HepG2 (cell line): Measurements from ENCODE around the gene PTGIS. TPM values are rescaled to one million over a fixed set of nuclear protein-coding genes. Genes with fewer than 3 reads are reported as not detected.

Experiments
- ARHGAP35 ChIP-seq: sonication (generic); formaldehyde crosslinking; IDR thresholded peaks from 2 replicates; pipeline ENCODE4 v1.9.0; 2022; ENCODE audit warnings: mild to moderate bottlenecking, inconsistent platforms, moderate library complexity, missing genetic modification reagents, borderline replicate concordance
- FLYWCH1 ChIP-seq: sonication (generic); formaldehyde crosslinking; IDR thresholded peaks from 2 replicates; pipeline ENCODE4 v1.8.1; 2023; ENCODE audit warnings: mild to moderate bottlenecking, missing genetic modification reagents
- HHEX ChIP-seq: IDR thresholded peaks from 2 replicates; pipeline ENCODE4 v1.6.1; 2016; ENCODE audit warnings: control low read depth
- JUN ChIP-seq: sonication (generic); formaldehyde crosslinking; IDR thresholded peaks from 2 replicates; pipeline ENCODE4 v1.4.0; 2020; ENCODE audit warnings: mild to moderate bottlenecking, missing genetic modification reagents
- KLF13 ChIP-seq: sonication (generic); formaldehyde crosslinking; IDR thresholded peaks from 2 replicates; pipeline ENCODE4 v1.4.0; 2020; ENCODE audit warnings: mild to moderate bottlenecking, missing genetic modification reagents
- PRDM15 ChIP-seq: sonication (generic); formaldehyde crosslinking; IDR thresholded peaks from 2 replicates; pipeline ENCODE4 v1.4.0; 2020; ENCODE audit warnings: missing genetic modification reagents
- REXO4 ChIP-seq: sonication (generic); formaldehyde crosslinking; IDR thresholded peaks from 2 replicates; pipeline ENCODE4 v1.8.0; 2022; ENCODE audit warnings: missing genetic modification reagents, mild to moderate bottlenecking, borderline replicate concordance
- SP1 ChIP-seq, 2 experiments: fragments of 450-650 bp in 1 of 2; sonication (generic) in 1 of 2; formaldehyde crosslinking in 1 of 2; IDR thresholded peaks; 2 replicates each; pipeline versions ENCODE4 v1.4.0 to v1.6.1; 2016 to 2020; ENCODE audit warnings: missing genetic modification reagents in 1 of 2
- SP5 ChIP-seq: IDR thresholded peaks from 2 replicates; pipeline ENCODE4 v1.6.1; 2016; ENCODE audit warnings: low read depth, borderline replicate concordance
- TIGD3 ChIP-seq: sonication (generic); formaldehyde crosslinking; IDR thresholded peaks from 2 replicates; pipeline ENCODE4 v1.5.1; 2020; ENCODE audit warnings: mild to moderate bottlenecking, missing genetic modification reagents, borderline replicate concordance
- ZC3H4 ChIP-seq: sonication (generic); formaldehyde crosslinking; IDR thresholded peaks from 2 replicates; pipeline ENCODE4 v1.4.0; 2020; ENCODE audit warnings: missing genetic modification reagents, borderline replicate concordance
- ZNF224 ChIP-seq: sonication (generic); formaldehyde crosslinking; IDR thresholded peaks from 2 replicates; pipeline ENCODE4 v1.5.0; 2020; ENCODE audit warnings: mild to moderate bottlenecking, missing genetic modification reagents
- ZNF263 ChIP-seq: sonication (generic); formaldehyde crosslinking; IDR thresholded peaks from 2 replicates; pipeline ENCODE4 v1.4.0; 2020; ENCODE audit warnings: missing genetic modification reagents
- ZNF30 ChIP-seq: sonication (generic); formaldehyde crosslinking; IDR thresholded peaks from 2 replicates; pipeline ENCODE4 v1.5.0; 2020; ENCODE audit warnings: mild to moderate bottlenecking, missing genetic modification reagents
- ZUFSP ChIP-seq: sonication (generic); formaldehyde crosslinking; IDR thresholded peaks from 2 replicates; pipeline ENCODE4 v1.9.0; 2021; ENCODE audit warnings: missing genetic modification reagents, mild to moderate bottlenecking, borderline replicate concordance
- polyA plus RNA-seq, 8 experiments: library from polyadenylated mRNA; depleted of rRNA in 3 of 8; stranded (reverse) in 7 of 8; unstranded in 1 of 8; fragments of >200 nt; fragmentation: Illumina TruSeq in 4 of 8; extraction: Trizol in 4 of 8; gene quantifications; 2 replicates each; pipeline versions ENCODE4 v1.2.1 to v1.2.3, GENCODE V29; 2011 to 2016; ENCODE audit warnings: low read depth in 4 of 8, missing spikeins in 1 of 8, mixed read lengths in 1 of 8; ENCODE audit not compliant: insufficient read depth in 1 of 8
- total RNA-seq, 5 experiments: library from RNA; depleted of rRNA; stranded (reverse); fragments of >200 nt; fragmentation: Illumina TruSeq; extraction: Trizol; gene quantifications; 2 replicates each; pipeline ENCODE4 v1.2.3, GENCODE V29; 2016; ENCODE audit warnings: low read depth in 1 of 5
- TF ChIP-seq, protein P1 (sequence below): sonication (generic); formaldehyde crosslinking; IDR thresholded peaks from 2 replicates; pipeline ENCODE4 v1.9.0; 2021; ENCODE audit warnings: missing genetic modification reagents, borderline replicate concordance
- TF ChIP-seq, protein P2 (sequence below): IDR thresholded peaks from 2 replicates; pipeline ENCODE4 v1.6.1; 2016; ENCODE audit warnings: control low read depth
- TF ChIP-seq, protein P3 (sequence below): sonication (generic); formaldehyde crosslinking; conservative IDR thresholded peaks from 2 replicates; pipeline ENCODE4 v1.4.0; 2020; ENCODE audit warnings: missing genetic modification reagents

The PTGIS gene
- total and polyA plus RNA-seq, 2 of the 13 experiments (the other 11 are each of a cell fraction or from before 2014, with no cell fraction given): not detected

GRCh38 chr20:49610691-49611538, 43.0 kb upstream of the PTGIS start (continued):
- no peak for TF ChIP-seq SP1 (IDR thresholded peaks at IDR 0.05)
- no peak for TF ChIP-seq SP1 (CRISPR knock-in tag; IDR thresholded peaks at IDR 0.05)
- TF ChIP-seq HHEX (CRISPR knock-in tag): no peak
- TF ChIP-seq PRDM15 (CRISPR knock-in tag): no peak
- TF ChIP-seq, protein P1, sequence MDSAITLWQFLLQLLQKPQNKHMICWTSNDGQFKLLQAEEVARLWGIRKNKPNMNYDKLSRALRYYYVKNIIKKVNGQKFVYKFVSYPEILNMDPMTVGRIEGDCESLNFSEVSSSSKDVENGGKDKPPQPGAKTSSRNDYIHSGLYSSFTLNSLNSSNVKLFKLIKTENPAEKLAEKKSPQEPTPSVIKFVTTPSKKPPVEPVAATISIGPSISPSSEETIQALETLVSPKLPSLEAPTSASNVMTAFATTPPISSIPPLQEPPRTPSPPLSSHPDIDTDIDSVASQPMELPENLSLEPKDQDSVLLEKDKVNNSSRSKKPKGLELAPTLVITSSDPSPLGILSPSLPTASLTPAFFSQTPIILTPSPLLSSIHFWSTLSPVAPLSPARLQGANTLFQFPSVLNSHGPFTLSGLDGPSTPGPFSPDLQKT: no peak
- no peak for TF ChIP-seq KLF13
- TF ChIP-seq, protein P2, sequence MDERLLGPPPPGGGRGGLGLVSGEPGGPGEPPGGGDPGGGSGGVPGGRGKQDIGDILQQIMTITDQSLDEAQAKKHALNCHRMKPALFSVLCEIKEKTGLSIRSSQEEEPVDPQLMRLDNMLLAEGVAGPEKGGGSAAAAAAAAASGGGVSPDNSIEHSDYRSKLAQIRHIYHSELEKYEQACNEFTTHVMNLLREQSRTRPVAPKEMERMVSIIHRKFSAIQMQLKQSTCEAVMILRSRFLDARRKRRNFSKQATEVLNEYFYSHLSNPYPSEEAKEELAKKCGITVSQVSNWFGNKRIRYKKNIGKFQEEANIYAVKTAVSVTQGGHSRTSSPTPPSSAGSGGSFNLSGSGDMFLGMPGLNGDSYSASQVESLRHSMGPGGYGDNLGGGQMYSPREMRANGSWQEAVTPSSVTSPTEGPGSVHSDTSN (CRISPR knock-in tag): no peak
- TF ChIP-seq ARHGAP35: peak; percentile 97
- TF ChIP-seq SP5 (CRISPR knock-in tag): peak; percentile 39
- peak; percentile 68 for TF ChIP-seq JUN (CRISPR knock-in tag)
- TF ChIP-seq ZUFSP: no peak
- TF ChIP-seq ZNF224 (CRISPR knock-in tag): peak; percentile 73; the same call in 1 of the 2 replicates
- TF ChIP-seq ZC3H4 (CRISPR knock-in tag): no peak
- no peak for TF ChIP-seq REXO4 (CRISPR knock-in tag)
- no peak for TF ChIP-seq ZNF30 (CRISPR knock-in tag)
- TF ChIP-seq ZNF263 (CRISPR knock-in tag): peak; percentile 82
- TF ChIP-seq FLYWCH1 (CRISPR knock-in tag): no peak
- TF ChIP-seq, protein P3, sequence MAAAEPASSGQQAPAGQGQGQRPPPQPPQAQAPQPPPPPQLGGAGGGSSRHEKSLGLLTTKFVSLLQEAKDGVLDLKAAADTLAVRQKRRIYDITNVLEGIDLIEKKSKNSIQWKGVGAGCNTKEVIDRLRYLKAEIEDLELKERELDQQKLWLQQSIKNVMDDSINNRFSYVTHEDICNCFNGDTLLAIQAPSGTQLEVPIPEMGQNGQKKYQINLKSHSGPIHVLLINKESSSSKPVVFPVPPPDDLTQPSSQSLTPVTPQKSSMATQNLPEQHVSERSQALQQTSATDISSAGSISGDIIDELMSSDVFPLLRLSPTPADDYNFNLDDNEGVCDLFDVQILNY (CRISPR knock-in tag): 0 out of 2 replicates have a peak, but pooled peaks have one; percentile 56
- TF ChIP-seq TIGD3 (CRISPR knock-in tag): no peak
